Activated B cell treated with CpG ODN at 0.5 μM for 24 hours (primary cell): ENCODE data around the gene MLLT3. TPM values are rescaled to one million over a fixed set of nuclear protein-coding genes. Genes with fewer than 3 reads are reported as not detected.

Source experiments
- ATAC-seq: fragments of 200-7000 bp; cut with Tn5 transposase; one replicate; pipeline ENCODE4 v1.10.0; 2021; ENCODE audit warnings: low read depth, mild to moderate bottlenecking, moderate library complexity
- CTCF ChIA-PET: fragments of 350-600 bp; sonication (Branson Sonifier 250); formaldehyde crosslinking; loops from one replicate; lab custom pipeline; 2021; ENCODE audit warnings: antibody characterized with exemption; lab: Charles Lee
- POLR2A ChIA-PET: fragments of 350-600 bp; sonication (Branson Sonifier 250); formaldehyde crosslinking; loops from one replicate; lab custom pipeline; 2021; ENCODE audit warnings: antibody characterized with exemption; lab: Charles Lee
- DNase-seq: peaks from one replicate; pipeline ENCODE4 v3.0.0; 2022
- H3K27ac Mint-ChIP-seq: one replicate; pipeline ENCODE4 v1.8.0; 2020; ENCODE audit warnings: mixed read lengths
- H3K27me3 Mint-ChIP-seq: one replicate; pipeline ENCODE4 v1.8.0; 2021; ENCODE audit warnings: mixed read lengths
- H3K36me3 Mint-ChIP-seq: one replicate; pipeline ENCODE4 v1.8.0; 2021; ENCODE audit warnings: low read depth, mixed read lengths
- H3K4me1 Mint-ChIP-seq: one replicate; pipeline ENCODE4 v1.8.0; 2021; ENCODE audit warnings: mixed read lengths
- H3K4me3 Mint-ChIP-seq: one replicate; pipeline ENCODE4 v1.8.0; 2020; ENCODE audit warnings: mild to moderate bottlenecking, mixed read lengths
- H3K9me3 Mint-ChIP-seq: one replicate; pipeline ENCODE4 v1.8.0; 2020; ENCODE audit warnings: mixed read lengths
- CTCF ChIP-seq: fragments of 200-600 bp; IDR thresholded peaks from one replicate; pipeline ENCODE4 v1.8.0; 2022; ENCODE audit warnings: antibody characterized with exemption, mild to moderate bottlenecking
- intact Hi-C: fragments of 100-400 bp; cut with micrococcal nuclease; formaldehyde crosslinking; loops from one replicate; pipeline ENCODE4 v1.15.1; 2024
- total RNA-seq: library from RNA; stranded (reverse); gene quantifications from 2 replicates; pipeline ENCODE4 v1.2.3, GENCODE V29; 2022

MLLT3 gene
- total RNA-seq, 1 donor from 2014 or later = 1.5 TPM

GRCh38 chr9:20506099-20506900 is 116.0 kb downstream of the MLLT3 start:
- Mint-ChIP-seq H3K4me1 (peaks cover 13% of the 10 kb centered on the region), H3K36me3 (no peaks in the 10 kb centered on the region), H3K27ac (no peak overlapping the region), H3K4me3 (no peak overlapping the region), H3K27me3 (no peaks in the 10 kb centered on the region), H3K9me3 (peaks cover 4% of the 10 kb centered on the region)
- POLR2A ChIA-PET = no interaction called here
- ATAC-seq (no peak), DNase-seq (no peak)
- intact Hi-C loops = no loop called here
- CTCF ChIA-PET = no interaction called here
- no peak for TF ChIP-seq CTCF

- intact Hi-C loops = no loop called here
- ChIA-PET CTCF (no interaction called here), POLR2A (no interaction called here)
- no peak overlapping the region for H3K27ac Mint-ChIP-seq
- DNase-seq = no peak
- peaks cover 13% of the 10 kb centered on the region for H3K4me1 Mint-ChIP-seq
- no peaks in the 10 kb centered on the region for H3K36me3 Mint-ChIP-seq
- H3K4me3 Mint-ChIP-seq = no peak overlapping the region
- no peak for ATAC-seq
- no peak for TF ChIP-seq CTCF
- H3K9me3 Mint-ChIP-seq = peaks cover 4% of the 10 kb centered on the region
- H3K27me3 Mint-ChIP-seq = no peaks in the 10 kb centered on the region
Measured at GRCh38 chr9:20505574-20505973, 116.7 kb downstream of the MLLT3 start.

GRCh38 chr9:20504930-20505329 is 117.4 kb downstream of the MLLT3 start:
- DNase-seq = no peak
- H3K27ac Mint-ChIP-seq = no peak overlapping the region
- CTCF ChIA-PET = no interaction called here
- H3K4me3 Mint-ChIP-seq = no peak overlapping the region
- POLR2A ChIA-PET = no interaction called here
- no peaks in the 10 kb centered on the region for H3K36me3 Mint-ChIP-seq
- H3K27me3 Mint-ChIP-seq = no peaks in the 10 kb centered on the region
- peaks cover 13% of the 10 kb centered on the region for H3K4me1 Mint-ChIP-seq
- TF ChIP-seq CTCF = no peak
- intact Hi-C loops = no loop called here
- no peak for ATAC-seq
- peaks cover 4% of the 10 kb centered on the region for H3K9me3 Mint-ChIP-seq

- Mint-ChIP-seq H3K36me3 (no peaks in the 10 kb centered on the region), H3K27ac (no peak overlapping the region), H3K4me3 (no peak overlapping the region), H3K9me3 (peaks cover 4% of the 10 kb centered on the region), H3K4me1 (no peaks in the 10 kb centered on the region), H3K27me3 (no peaks in the 10 kb centered on the region)
- intact Hi-C loops = no loop called here
- ChIA-PET POLR2A (no interaction called here), CTCF (interaction anchor here (0.7 kb wide), 1 partner anchor 376 kb away, joined by 3 read pairs; no protein-coding TSS in a partner anchor)
- TF ChIP-seq CTCF = no peak
- DNase-seq (no peak), ATAC-seq (no peak)
Measured at GRCh38 chr9:20500101-20500500, 122.2 kb downstream of the MLLT3 start.

GRCh38 chr9:20499013-20499412 is 123.3 kb downstream of the MLLT3 start:
- CTCF ChIA-PET = no interaction called here
- Mint-ChIP-seq H3K36me3 (no peaks in the 10 kb centered on the region), H3K9me3 (peaks cover 4% of the 10 kb centered on the region), H3K27me3 (no peaks in the 10 kb centered on the region), H3K4me1 (no peaks in the 10 kb centered on the region), H3K27ac (no peak overlapping the region), H3K4me3 (no peak overlapping the region)
- intact Hi-C loops = no loop called here
- ATAC-seq = no peak
- TF ChIP-seq CTCF = no peak
- POLR2A ChIA-PET = no interaction called here
- DNase-seq = no peak
